Measurements from ENCODE around the gene MYL6B.
A peak's percentile ranks its signal among the peaks of the same experiment; 100 is the strongest.

DNA sequence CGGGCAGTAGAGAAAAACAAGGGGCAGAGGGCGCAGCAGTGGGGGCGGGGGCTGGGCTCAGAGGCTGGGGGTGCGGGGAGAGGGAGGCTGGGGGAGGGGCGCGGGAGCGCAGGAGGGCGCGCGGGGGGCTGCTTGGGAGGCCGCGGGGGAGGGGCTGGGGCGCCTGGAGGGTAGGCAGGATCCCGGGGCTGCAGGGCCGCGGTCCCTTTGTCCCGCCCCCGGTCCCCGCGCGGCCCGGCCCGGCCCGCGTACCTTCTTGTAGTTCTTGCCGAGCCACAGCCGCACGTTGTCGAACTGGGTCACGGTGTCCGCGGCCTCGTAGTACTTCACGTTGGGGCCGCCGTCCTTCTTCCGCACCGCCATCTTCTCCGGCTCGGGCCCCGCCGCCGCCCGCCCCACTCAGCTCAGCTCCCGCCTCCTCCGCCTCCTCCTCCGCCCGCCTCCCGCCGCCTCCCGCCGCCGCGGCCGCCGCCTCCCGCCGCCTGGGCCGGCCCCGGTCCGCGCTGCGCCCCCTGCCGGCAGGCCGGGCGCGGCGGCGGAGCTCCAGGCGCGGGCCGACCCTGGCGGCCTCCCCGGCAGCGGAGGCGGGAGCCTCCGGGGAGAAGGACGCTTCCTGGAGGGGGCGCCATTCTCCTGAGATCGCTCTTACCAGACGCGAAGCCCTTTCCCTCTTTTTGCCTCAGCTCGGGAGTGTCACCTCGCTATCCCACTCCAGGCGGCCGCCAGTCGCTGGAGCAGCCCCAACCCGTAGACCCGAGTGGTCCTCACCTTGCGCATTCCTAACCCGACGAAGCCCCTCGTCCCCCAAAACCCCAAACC lies 36.9 kb downstream of the MYL6B start, which contains the start of gene SMARCC2:
- TF ChIP-seq CTCF (IDR thresholded peaks at IDR 0.05) (peak; percentile 19 to 88 (median 72)), POLR2A (IDR thresholded peaks at IDR 0.05) (no peak), POLR2AphosphoS5 (IDR thresholded peaks at IDR 0.05) (peak; percentile 20 to 28 (median 24))

Data from breast epithelium (tissue), 3 donors.